Activated CD4-positive, alpha-beta T cell treated with anti-CD3 and anti-CD28 coated beads, Interleukin-2, Interleukin-4, amounts not matched to agents 100 ng/mL and 50 ng/mL, durations not matched to agents 16 hours and 8 hours (primary cell): ENCODE data around the gene PLPPR1.

Experiments used
- DNase-seq: peaks from one replicate; pipeline ENCODE4 v3.0.0-alpha.2; 2020; ENCODE audit warnings: low spot score

PLPPR1 gene

DNA sequence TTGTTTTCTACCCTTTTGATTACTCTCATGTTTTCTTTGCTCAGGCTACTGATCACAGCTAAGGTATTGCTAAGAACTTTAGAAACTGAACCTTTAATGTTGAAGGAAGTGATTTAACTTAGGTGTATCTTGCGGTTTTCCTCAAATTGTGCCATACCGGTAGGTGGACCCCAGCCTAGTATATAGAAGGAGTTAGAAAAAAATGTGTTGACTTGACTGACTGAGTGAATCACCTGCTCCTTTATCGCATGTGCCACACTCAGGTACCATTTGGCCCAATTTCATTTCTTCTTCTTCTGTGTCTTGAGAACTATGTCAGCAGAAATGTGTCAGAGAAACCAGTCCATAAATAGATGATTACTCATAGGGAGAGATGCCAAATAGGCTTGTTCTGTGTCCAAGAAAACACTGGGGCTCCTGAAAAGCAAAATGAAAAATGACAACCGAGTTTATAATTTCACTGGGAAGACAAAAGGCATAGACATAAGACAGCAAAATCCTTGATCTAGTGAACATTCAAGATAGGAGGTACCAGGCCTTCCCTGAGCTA lies 19.4 kb downstream of the PLPPR1 start:
- no peak for DNase-seq

DNA sequence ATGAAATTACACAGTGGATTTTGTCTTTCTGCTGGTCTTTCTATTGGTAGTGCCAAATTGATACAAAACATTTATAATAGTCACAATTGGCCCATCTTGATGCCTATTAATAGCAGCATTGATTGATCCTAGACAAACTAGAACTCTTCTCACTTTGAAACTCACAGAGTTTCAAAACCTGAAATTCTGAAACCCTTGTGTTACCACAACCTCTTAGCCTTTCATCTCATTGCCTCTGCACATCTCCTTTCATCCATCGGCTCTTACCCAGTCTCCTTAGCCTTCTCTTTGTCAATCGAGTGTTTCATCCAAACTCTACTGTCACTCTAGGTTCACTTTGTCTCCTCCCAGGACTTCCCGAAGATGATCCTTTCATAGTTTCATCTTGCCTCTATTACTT lies 22.1 kb downstream of the PLPPR1 start:
- no peak for DNase-seq

DNA sequence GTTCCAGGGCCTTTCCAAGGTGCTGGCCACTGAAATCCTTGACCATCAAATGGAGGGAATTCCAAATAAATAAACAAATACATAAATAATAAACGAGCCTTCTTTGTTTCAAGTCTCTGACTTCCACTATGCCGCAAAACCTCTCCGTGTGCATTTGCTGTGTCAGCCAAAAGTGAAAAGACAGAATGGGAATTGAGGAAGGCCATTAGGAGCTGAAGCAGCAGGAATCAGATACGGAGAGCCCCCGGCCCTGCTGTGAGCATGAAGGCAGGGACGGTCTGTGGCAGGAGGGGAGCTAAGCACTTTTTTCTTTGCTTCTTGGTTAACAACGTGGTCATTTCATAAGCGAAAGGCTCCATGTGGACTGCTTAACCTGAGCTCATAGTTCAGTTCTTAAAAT lies 26.1 kb downstream of the PLPPR1 start:
- no peak for DNase-seq

DNA sequence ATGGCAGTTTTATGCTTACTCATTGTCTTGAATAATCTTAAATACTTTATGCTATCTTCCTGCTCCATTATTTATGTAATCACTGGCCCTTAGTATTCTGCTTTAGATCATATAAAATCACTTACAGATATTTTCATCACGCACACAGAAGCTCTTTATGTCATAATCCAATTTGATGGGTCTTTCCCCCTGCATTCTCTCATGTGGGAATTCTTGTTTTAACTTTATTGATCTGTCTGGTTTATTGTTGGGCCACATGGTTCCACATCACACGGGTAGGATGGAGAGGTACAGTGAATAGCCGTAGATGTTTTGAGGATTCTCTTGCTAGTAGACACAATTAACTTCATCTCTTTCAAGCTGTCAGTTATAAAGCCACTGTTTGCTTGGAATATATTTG lies 27.0 kb downstream of the PLPPR1 start:
- no peak for DNase-seq

DNA sequence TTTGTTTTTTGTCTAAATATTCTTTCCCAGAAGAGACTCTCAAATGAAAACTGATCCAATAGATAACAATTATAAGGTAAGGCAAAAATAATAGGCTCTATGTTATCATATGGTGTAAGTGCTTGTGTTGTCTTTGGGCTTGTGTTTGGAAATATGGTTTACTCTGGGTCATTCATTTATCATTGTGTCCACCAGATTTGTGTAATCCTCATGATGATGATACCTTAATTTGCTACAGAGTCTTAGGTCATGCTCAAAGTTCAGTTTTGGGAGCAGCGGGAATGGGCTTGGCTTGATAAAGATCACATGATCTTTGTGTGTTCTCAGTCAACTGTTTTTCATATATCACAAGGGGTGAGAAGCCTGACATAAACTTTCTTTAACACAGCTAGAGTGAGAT lies 34.2 kb downstream of the PLPPR1 start:
- DNase-seq, result no peak

DNA sequence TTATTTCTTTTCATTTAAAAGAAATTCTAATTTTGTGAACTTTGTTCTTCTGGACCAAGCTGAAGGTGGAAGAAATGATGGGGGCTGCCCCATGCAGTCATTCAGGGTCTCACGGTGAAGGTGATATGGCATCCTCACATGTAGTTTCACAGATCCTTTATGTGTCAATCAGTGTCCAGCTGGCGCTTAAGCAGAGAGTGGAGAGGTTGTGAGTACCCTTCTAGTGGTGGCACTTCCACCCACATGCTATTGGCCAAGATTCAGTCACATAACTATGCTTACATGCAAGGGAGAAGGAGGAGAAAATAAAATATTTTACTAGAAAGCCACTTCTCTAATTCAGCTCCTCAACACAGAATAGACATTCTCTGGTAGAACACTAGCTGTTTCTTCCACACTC lies 34.7 kb downstream of the PLPPR1 start:
- DNase-seq, result no peak

DNA sequence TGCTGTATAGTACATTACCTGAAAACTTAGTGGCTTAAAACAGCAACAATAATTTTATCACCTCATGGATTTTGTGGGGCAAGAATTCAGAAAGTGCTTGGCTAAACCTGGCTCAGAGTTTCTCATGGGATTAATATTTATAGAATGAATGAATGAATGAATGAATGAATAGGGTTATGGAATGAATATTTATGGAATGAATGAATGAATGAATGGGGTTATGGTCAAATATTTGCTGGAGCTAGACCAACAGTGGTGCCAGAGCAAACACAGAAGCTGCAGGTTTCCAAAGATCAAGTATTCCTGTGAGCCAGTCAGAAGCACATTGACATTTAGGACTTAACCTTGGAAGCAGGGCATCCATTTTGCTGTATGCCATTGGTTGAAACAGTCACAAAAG lies 35.7 kb downstream of the PLPPR1 start:
- DNase-seq, result no peak

DNA sequence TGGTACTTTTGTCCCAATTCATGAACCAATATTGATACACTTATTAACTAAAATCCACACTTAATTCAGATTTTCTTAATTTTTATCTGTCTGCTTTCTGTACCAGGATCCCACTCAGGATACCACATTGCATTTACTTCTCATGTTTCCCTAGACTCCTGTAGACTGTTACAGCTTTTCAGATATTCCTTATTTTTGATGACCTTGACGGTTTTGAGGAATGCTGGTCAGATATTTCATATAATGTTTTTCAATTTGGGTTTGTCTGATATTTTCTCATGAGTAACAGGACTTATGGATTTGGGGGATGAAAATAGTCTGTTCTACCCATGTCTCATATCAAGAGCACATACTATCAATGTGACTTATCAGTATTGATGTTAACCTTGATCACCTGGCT lies 37.4 kb downstream of the PLPPR1 start:
- no peak for DNase-seq

DNA sequence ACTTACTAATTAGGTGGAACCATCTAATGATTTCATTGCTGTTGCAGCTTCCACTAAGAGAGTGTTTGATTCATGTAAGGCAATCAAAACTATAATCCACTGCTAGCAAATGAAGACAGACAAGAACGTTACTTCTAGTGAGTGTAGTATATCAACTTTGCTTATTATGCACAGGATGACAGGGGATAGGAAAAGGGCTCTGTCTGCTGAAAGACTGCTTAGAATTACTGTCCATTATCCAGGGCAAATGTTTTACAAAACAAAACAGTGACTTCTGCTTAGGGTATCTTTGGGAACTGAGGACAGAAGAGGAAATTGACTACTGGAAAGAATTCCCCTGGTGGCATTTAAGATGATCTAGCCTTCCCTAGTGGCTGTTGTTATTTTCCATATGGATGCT lies 40.2 kb downstream of the PLPPR1 start:
- DNase-seq, result no peak

DNA sequence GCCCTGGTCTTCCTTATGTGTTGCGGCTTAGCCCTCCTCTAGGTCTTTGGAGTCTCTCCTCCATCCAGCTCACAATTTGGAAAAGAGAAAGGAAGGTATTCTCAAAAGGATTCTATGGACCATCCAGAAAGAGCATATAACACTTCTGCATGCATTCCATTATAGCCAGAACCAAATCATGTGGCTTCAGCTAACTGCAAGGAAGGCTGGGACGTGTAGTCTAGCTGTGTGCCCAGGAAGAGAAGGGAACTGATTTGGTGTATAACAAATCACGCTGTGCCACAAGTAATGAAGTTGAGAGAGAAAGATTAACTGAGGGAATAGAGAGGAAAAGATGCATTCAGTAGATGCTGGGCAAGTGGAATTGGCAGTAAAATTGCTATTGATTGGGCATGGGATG lies 43.7 kb downstream of the PLPPR1 start:
- DNase-seq, result no peak

DNA sequence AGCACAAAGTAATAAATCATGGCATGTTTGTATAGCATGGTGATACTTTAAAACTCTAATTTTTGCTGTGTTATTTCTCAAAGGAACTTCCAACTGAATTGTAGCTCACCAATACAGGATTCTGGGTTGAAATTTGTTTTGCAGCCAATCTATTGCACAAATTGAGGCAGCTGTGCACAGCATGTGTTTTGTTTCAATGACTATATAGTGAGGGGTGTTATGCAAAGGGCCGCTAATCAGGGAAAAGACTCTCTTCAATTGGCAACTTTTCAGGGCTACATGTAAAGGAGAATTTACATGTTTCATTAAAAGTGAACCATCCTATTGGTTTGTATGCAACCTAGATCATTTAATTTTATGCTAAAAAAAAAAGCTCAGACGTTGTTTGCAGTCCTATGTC lies 44.6 kb downstream of the PLPPR1 start:
- DNase-seq, result no peak

DNA sequence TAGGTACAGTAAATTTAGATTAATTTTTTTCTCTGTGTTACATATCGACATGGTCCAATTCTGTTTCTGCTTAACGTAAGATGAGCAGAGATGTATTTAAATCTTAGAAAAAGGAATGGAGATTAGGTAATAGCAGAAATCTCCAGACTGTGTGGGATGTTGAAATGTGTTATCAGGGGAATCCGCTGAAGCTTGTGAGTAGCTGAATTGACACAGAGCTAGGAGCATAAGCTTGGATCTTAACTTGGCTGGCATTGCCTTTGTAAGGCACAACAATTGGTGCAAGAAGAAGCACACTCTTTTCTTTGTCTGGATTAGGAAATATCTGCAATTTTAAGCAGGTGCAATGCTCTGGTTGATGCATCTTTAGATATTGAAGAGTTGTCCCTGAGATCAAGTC lies 53.1 kb downstream of the PLPPR1 start:
- DNase-seq, result no peak

DNA sequence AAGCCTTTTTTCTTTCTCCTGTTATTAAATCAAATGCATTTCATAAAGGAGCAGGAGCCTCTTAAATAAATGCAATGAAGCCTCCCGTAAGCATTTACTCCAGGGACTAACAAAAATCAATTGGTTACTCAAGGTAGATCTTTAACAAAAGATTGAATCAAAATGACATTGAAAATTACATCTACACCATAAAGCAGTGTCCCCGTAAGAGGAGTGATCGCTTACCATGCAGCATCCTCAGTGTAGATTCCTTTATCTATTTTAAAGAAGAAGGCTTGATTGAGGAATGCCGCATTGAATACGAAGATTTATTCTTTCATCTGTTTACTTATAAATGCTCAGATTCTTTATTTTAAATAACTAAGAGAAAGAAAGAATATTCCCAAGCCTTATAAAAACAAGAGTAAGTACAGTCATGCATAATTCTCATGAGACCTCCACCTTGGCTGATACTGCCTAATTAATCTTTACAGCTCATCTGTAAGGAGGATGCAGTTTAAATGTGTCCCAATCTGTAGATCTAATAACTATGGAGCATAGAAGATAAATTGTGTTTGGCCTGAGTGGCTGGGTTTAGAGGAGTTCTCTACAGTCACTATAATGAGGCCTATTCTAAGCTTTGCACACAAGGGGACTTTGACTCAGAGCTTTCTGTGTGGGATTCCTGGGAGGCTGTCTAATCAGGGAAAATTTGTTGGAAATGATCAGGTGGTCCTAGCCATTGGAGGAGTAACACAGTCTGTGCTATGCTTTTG lies 55.1 kb downstream of the PLPPR1 start:
- no peak for DNase-seq

DNA sequence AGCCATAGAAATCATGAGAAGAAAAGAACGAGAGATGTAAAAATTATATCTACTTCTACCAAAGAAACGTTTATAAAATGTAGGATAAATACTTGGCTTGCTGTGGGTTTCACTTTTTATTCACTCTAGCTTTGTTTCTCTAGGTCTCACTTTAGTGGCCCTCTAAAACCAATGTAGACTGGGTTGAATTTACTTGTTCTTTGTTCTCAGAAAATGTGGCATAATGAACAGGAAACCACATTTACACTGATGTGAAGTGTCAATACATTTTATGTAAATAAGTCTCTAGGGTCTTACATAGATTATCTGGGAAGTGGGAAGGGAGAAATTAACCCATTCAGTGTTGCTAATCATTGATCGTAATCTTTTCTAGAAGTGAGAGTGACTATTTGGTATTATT lies 58.9 kb downstream of the PLPPR1 start:
- DNase-seq, result no peak

DNA sequence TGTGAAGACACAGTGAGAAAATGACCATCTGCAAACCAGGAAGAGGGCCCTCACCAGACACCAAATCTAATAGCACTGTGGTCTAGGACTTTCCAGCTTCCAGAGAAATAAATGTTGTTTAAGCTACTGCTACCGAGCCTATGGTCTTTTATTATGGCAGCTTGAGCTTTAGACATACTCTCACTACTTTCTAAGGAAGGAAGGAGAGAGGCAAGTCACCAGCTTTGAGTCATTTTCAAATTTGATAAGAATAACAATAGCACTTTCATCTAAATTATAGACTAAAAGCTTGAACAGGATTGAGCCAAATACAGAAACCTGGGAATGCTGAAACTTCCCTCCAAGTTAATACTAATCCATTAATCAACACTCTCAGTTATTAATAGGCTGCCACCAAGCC lies 64.4 kb downstream of the PLPPR1 start:
- DNase-seq, result no peak

DNA sequence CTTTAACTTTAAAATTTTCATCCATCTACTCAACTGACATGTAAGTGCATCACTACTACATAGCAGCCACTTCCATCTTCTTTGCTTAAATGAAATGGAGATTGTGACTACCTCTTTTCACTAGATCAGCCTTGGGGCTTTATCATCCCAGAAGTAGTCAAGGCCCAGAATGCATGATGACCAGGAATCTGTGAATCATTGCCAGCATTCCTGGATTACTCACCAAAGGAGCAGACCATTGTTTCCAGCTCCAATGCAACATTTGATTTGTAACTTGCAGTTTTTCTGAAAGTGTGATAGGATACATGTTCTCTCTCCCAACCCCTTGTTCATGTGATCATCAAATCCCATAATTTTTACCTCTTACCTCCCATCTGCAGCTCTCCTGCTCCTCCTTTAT lies 65.1 kb downstream of the PLPPR1 start:
- no peak for DNase-seq

DNA sequence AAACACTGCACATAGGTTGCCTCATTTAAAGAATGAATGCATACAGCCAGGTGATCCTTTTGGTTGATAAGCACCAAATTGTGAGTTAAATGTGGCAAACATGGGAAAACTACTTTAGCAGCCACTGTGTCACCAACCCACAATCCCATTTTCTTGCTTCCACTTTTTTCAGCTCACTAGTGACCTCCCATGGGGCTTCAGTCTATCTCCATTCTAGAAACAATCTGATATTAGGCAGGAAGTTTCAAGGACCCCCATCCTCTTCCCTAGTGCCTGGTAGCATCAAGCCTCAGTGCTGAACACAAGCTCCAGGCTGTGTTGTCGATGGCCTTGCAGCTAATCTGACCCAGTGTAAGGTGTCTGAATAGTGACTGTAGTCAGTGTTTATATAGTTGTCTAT lies 66.2 kb downstream of the PLPPR1 start:
- DNase-seq, result no peak

DNA sequence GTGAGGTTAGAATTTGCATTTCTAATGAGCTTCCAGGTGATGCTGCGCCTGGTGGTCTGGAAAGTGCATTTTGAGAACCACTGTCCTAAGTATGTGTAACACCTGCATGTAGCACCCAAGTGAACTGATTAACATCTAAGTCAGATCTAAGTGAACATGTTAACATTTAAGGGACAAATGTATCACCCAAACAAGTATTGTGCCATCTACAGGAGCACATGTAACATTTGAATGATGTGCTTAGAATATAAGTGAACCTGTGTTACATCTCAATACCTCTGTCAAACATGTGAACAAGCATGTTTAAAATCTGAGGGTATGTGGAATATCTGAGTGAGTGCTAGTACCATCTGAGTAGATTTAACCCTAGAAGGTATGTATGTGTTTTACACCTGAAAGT lies 68.7 kb downstream of the PLPPR1 start:
- no peak for DNase-seq

DNA sequence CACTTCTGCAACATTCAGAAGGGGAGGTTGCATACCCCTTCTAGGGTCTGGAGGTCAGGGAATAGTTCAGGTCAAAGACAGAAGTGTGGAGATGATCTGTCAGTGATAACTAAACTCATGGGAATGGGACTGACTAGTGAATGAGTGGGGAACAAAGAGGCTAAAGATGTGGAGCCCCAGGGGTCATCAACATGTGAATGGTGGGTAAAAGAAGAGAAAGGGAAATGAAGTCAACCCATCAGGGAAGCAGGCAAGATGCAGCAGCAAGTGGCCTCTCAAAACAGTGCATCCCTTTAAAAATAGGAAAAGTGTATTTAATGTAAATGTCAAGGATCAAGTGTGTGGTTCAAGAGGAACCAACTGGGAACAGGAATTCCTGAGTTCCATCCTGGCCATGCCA lies 69.9 kb downstream of the PLPPR1 start:
- no peak for DNase-seq

DNA sequence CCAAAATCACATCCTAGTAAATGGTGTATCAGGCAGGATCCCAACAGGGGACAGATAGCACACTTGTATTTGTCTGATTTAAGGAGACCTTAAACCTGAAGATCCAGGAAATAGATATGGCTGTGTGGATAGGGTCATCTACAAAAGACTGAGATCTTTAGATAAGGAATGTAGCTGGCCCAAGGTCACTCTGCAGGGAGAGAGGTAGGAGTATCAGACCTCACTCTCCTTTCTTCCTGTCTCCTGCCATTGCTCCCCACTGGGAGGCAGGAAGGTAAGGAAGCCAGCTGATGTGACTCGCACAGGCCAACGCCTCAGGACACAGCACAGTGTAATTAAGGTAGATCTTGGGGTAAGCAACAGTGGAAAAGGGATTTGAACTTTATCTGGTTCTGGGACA lies 85.8 kb downstream of the PLPPR1 start:
- no peak for DNase-seq

DNA sequence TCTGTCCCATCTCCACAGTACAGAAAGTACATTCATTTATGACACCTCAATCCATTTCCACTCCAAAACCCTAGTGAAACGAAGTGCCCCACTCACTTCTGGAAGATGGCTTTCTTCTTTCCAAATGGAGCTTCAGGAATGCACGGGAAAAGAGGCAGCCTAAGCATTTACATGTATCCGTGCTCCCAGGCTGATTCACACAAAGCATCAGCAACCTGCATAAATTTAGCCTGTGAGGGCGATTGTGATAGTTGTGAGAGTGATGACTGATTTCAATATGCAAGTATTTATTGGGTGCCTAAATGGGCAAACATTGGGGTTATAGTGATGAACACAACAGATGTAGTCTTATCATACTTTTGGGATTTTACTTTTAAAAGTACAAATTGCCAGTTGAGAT lies 86.6 kb downstream of the PLPPR1 start:
- DNase-seq, result no peak

DNA sequence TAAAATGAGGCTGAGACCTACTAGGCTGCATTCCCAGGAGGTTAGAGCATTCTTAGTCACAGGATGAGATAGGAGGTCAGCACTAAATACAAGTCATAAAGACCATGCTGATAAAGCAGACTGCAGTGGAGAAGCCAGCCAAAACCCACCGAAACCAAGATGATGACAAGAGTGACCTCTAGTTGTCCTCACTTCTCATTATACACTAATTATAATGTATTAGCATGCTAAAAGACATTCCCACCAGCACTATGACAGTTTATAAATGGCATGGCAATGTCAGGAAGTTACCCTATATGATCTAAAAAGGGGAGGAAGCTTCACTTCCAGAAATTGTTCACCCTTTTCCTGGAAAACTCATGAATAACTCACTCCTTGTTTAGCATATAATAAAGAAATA lies 88.6 kb downstream of the PLPPR1 start:
- no peak for DNase-seq

DNA sequence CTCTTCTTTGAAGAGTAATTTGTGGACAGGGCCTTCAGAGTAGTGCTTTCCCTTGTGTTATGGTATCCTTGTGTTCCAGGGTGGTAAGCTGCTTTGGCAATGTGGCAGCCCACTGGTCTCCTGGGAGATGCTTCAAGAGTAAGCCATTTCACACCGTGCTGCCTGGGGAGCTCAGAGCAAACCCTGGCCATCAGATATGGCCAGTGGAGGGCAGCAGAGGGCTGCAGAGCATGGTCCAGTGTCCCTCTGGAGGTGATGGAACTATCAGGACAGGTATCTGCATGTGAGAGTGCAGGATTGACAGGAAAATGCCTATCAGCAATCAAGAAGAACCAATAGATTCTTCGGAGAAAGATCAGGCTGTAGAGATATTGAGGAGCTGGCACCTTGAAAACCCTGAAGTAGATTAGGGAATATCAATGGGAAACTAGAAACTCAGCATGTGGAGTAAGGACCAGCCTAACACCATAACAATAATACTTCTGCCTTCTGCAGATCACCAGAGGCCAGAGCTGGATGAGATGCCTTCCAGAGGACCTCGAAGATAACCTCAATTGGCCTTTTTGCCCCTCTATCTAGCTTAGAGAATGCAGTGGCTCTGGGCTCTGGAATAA lies 90.8 kb downstream of the PLPPR1 start:
- peak; percentile 10 for DNase-seq

DNA sequence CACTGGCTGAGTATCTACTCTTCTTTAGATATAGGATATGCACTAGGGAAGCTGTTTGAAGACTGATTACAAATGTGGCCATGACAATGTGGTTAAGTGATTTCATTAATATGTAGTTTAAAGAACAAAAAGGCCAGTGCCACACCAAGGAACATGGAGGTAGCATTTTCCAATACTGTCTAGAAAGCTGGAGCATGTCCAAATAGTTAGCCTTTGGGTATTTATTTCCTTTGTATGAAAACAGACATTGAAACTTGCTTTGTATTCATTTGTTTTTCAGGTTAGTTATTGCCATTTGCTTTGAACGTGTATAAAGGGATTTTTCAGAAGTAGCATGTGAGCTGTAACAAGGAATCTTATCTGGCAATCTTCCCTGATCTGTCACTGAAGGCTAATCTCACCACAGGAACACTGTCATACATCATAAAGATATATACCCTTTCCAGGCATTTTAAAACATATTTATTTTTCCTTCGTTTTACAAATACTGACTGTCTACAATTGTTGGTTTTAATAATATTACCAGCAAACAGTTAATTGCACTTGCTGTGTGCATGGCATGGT lies 93.4 kb downstream of the PLPPR1 start:
- no peak for DNase-seq
